Measurements from ENCODE around the gene KIAA0319L.

GRCh38 chr1:35436078-35436477 is 121.1 kb downstream of the KIAA0319L start:
- TF ChIP-seq EZH2 (IDR thresholded peaks at IDR 0.05; ENCODE audit: insufficient read depth, poor library complexity, severe bottlenecking) = no peak
- no peak for TF ChIP-seq EZH2phosphoT487 (IDR thresholded peaks at IDR 0.05; ENCODE audit: insufficient read depth, low read depth)
